ENCODE data around the gene TAX1BP3. TPM values are rescaled to one million over a fixed set of nuclear protein-coding genes. Genes with fewer than 3 reads are reported as not detected.
A peak's percentile ranks its signal among the peaks of the same experiment; 100 is the strongest.

The TAX1BP3 gene
- total and polyA plus RNA-seq, 3 experiments from 2014 or later = 23.4 to 38.9 (median 26.0) TPM

DNA sequence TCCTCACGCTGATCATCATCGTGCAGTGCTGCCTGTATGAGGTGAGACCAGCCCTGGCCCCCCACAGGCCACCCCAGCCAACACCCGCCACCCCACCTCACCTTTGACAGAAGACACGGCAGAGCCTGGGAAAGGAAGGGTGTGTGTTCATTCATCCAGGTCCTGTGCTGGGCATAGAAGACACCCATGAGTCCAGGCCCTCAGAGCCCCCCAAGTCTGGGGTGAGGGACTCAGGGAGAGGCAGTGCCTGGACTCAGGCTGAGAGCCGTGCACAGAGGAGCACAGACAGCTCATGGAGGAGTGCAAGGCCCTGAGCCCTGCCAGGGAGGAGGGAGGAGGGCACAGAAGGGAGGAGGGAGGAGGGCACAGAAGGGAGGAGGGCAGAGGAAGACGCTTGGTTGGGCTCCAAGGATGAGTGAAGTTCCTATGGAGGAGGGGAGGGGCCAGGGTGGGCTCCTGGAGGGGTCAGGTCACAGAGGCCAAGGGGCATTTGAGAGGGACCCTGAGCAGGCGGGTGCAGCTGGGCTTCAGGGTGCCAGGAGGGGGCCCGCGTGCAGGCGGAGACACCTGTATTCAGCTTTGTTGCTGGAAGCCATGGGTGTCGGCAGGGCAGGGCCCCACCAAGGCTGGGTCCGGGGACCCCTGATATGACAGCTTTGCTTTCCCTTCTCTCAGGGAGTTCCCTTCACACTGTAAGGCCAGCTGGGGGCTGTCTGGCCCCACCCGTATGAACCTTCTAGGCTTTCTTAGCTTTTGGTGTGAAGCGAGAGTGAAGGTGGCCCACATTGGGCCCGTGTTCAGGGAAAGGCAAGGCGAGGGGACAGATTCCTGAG, 11.4 kb downstream of the TAX1BP3 start:
- H3K27me3 ChIP-seq (ENCODE audit: insufficient read depth, low read length, poor library complexity, severe bottlenecking) = no peaks in the 10 kb centered on the region
- H3K27ac ChIP-seq (ENCODE audit: low read depth, low read length) = no peak overlapping the region
- DNase-seq = no peak
- Mint-ChIP-seq H3K27ac (peak overlapping the region in 1 of 8 donors; percentile 43), H3K9me3 (no peaks in the 10 kb centered on the region), H3K4me3 (peak overlapping the region in 1 of 7 donors; percentile 70), H3K36me3 (peaks cover 0 to 3% (median 0%) of the 10 kb centered on the region in 3 donors), H3K27me3 (no peaks in the 10 kb centered on the region), H3K4me1 (no peaks in the 10 kb centered on the region)
- ChIA-PET CTCF (no interaction called here), POLR2A (no interaction called here)
- no peak overlapping the region for H3K4me3 ChIP-seq (ENCODE audit: low read length)
- H3K36me3 ChIP-seq (ENCODE audit: insufficient read depth, low read length) = no peaks in the 10 kb centered on the region
- no peaks in the 10 kb centered on the region for H3K9me3 ChIP-seq (ENCODE audit: low read length)
- no peaks in the 10 kb centered on the region for H3K4me1 ChIP-seq (ENCODE audit: insufficient read depth, low read length)

DNA sequence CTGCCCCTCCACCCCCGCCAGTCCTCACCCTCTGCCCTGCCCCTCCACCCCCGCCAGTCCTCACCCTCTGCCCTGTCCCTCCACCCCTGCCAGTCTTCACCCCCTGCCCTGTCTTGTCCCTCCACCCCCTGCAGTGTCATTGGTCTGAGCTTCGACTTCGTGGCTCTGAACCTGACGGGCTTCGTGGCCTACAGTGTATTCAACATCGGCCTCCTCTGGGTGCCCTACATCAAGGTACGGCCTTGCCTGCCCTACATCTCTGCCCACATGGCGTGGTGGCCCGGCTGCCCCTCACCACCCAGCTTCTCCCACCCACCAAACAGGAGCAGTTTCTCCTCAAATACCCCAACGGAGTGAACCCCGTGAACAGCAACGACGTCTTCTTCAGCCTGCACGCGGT, 12.0 kb downstream of the TAX1BP3 start:
- Mint-ChIP-seq H3K36me3 (peaks cover 0 to 3% (median 0%) of the 10 kb centered on the region in 3 donors), H3K4me3 (peak overlapping the region in 1 of 7 donors; percentile 70), H3K27me3 (no peaks in the 10 kb centered on the region), H3K27ac (no peak overlapping the region), H3K9me3 (no peaks in the 10 kb centered on the region), H3K4me1 (no peaks in the 10 kb centered on the region)
- Histone ChIP-seq H3K9me3 (ENCODE audit: low read length) (no peaks in the 10 kb centered on the region), H3K36me3 (ENCODE audit: insufficient read depth, low read length) (no peaks in the 10 kb centered on the region), H3K4me3 (ENCODE audit: low read length) (no peak overlapping the region), H3K27ac (ENCODE audit: low read depth, low read length) (no peak overlapping the region), H3K4me1 (ENCODE audit: insufficient read depth, low read length) (no peaks in the 10 kb centered on the region), H3K27me3 (ENCODE audit: insufficient read depth, low read length, poor library complexity, severe bottlenecking) (no peaks in the 10 kb centered on the region)
- POLR2A ChIA-PET = no interaction called here
- CTCF ChIA-PET = no interaction called here
- DNase-seq = no peak

DNA sequence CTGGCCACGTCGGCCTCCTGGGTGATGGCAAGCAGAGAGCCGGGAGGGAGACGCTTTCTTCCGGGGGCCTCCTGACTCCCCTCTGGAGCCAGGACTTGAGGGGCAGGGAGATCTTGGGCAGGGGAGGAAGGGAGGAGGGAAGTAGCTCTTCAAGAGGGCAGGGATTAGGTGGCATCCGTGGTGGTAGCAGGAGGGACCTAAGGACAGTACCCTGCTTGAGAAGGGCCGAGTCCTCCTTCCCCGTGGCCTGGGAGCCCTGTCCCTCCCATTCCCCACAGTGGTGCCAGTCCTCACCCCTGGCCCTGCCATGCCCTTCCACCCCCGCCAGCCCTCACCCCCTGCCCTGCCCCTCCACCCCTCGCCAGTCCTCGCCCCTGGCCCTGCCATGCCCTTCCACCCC, 12.6 kb downstream of the TAX1BP3 start:
- no peaks in the 10 kb centered on the region for H3K9me3 ChIP-seq (ENCODE audit: low read length)
- H3K36me3 ChIP-seq (ENCODE audit: insufficient read depth, low read length) = no peaks in the 10 kb centered on the region
- no peak overlapping the region for H3K27ac ChIP-seq (ENCODE audit: low read depth, low read length)
- Mint-ChIP-seq H3K9me3 (no peaks in the 10 kb centered on the region), H3K36me3 (peaks cover 0 to 3% (median 0%) of the 10 kb centered on the region in 3 donors), H3K4me3 (no peak overlapping the region), H3K4me1 (no peaks in the 10 kb centered on the region), H3K27me3 (no peaks in the 10 kb centered on the region), H3K27ac (no peak overlapping the region)
- H3K4me1 ChIP-seq (ENCODE audit: insufficient read depth, low read length) = no peaks in the 10 kb centered on the region
- ChIA-PET CTCF (no interaction called here), POLR2A (no interaction called here)
- no peaks in the 10 kb centered on the region for H3K27me3 ChIP-seq (ENCODE audit: insufficient read depth, low read length, poor library complexity, severe bottlenecking)
- no peak for DNase-seq
- no peak overlapping the region for H3K4me3 ChIP-seq (ENCODE audit: low read length)

DNA sequence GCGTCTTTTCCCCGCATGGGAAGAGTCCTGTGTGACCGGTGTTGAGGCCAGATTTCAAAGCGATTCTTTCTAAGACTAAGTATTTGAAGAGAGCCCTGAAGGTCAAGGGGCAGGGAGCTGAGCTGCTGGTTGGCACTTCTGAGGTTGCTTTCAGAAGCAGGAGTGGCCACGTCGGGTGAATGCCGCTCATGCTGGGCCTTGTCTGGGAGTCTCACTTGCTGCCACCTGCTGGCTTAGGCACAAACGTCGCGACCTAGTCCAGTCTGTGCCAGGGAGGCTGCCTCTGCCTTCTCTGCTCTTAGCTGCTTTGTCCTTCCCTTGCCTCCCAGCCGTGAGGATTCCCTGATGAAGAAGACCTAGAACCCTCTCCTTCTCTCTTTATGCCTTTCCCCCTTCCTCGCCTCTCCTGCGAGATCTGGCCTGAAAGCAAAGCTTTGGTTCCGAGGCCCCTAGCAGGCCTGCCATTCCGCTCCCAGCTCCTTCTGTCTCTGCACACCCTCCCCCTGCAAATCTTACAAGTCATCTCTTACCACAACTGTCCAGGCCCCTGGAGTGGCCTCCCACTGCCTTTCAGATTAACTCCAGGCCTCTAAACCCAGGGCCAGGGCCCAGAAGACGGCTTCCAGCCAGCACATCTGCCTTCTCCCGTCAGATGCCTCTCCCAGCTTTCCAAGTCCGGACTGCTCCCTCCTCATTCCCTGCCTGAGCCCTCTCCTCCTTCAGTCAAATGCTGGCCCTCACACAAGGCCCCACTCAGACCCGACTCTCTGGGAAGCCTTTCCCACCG, 20.4 kb downstream of the TAX1BP3 start:
- Mint-ChIP-seq H3K4me1 (no peaks in the 10 kb centered on the region), H3K27ac (peak overlapping the region in 1 of 8 donors; percentile 35), H3K4me3 (no peak overlapping the region), H3K9me3 (no peaks in the 10 kb centered on the region), H3K27me3 (peaks cover 0 to 2% of the 10 kb centered on the region in 2 donors), H3K36me3 (peaks cover 0 to 22% (median 3%) of the 10 kb centered on the region in 3 donors)
- DNase-seq = no peak
- no peaks in the 10 kb centered on the region for H3K36me3 ChIP-seq (ENCODE audit: insufficient read depth, low read length)
- POLR2A ChIA-PET = interaction anchor here (1.1 kb wide), 1 partner anchor 11 kb away, joined by 4 read pairs; the partner anchor contains the start of genes CTNS and SHPK
- H3K9me3 ChIP-seq (ENCODE audit: low read length) = no peaks in the 10 kb centered on the region
- CTCF ChIA-PET = interaction anchor here (1.5 kb wide), 1 partner anchor 12 kb away, joined by 3 read pairs; the partner anchor contains the start of gene SHPK
- H3K27me3 ChIP-seq (ENCODE audit: insufficient read depth, low read length, poor library complexity, severe bottlenecking) = no peaks in the 10 kb centered on the region
- H3K4me1 ChIP-seq (ENCODE audit: insufficient read depth, low read length) = no peaks in the 10 kb centered on the region
- no peak overlapping the region for H3K4me3 ChIP-seq (ENCODE audit: low read length)
- H3K27ac ChIP-seq (ENCODE audit: low read depth, low read length) = no peak overlapping the region

DNA sequence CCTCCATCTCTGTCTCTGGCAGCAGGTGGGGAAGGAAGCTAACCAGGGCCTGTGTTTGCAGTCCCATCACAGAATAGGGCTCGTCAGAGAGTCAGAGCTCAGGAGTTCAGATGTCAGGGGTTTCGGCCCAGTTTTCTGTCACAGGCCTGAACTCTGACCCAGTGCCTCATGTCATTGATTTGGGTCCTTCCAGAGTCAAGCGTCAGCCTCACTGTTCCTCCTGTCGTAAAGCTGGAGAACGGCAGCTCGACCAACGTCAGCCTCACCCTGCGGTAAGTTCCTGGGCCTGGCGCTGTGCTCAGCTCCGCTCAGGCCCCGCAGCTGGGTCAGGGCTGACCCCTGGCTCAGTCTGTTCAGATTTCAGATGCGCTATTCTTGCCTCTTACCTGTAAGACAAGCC, 21.1 kb downstream of the TAX1BP3 start:
- no peaks in the 10 kb centered on the region for H3K4me1 Mint-ChIP-seq
- ChIA-PET POLR2A (interaction anchor here (1.1 kb wide), 1 partner anchor 11 kb away, joined by 4 read pairs; the partner anchor contains the start of genes CTNS and SHPK), CTCF (no interaction called here)
- no peaks in the 10 kb centered on the region for H3K36me3 ChIP-seq (ENCODE audit: insufficient read depth, low read length)
- no peak overlapping the region for H3K4me3 ChIP-seq (ENCODE audit: low read length)
- H3K27me3 ChIP-seq (ENCODE audit: insufficient read depth, low read length, poor library complexity, severe bottlenecking) = no peaks in the 10 kb centered on the region
- H3K36me3 Mint-ChIP-seq = peaks cover 0 to 24% (median 3%) of the 10 kb centered on the region in 3 donors
- H3K27ac ChIP-seq (ENCODE audit: low read depth, low read length) = no peak overlapping the region
- no peak overlapping the region for H3K27ac Mint-ChIP-seq
- no peak for DNase-seq
- H3K9me3 ChIP-seq (ENCODE audit: low read length) = no peaks in the 10 kb centered on the region
- H3K9me3 Mint-ChIP-seq = no peaks in the 10 kb centered on the region
- no peaks in the 10 kb centered on the region for H3K4me1 ChIP-seq (ENCODE audit: insufficient read depth, low read length)
- H3K4me3 Mint-ChIP-seq = peak overlapping the region in 1 of 7 donors; percentile 48
- peaks cover 0 to 2% of the 10 kb centered on the region in 2 donors for H3K27me3 Mint-ChIP-seq

DNA sequence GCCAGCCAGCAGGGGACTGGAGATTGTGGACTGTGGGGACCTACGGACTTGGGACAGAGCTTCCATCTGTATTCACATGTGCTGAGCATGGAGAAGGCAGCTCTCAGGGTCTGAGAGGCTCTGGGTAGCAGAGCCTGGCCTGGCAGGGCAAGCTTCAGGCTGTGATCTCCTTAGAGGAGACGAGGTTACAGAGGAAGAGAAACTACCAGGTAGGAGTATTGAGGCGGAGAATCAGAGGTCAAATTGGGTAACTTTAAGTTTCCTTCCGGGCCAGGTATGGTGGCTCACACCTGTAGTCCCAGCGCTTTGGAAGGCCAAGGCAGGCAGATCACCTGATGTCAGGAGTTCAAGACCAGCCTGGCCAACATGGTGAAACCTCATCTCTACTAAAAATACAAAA, 23.1 kb downstream of the TAX1BP3 start:
- H3K4me1 Mint-ChIP-seq = peaks cover 0 to under 1% (median 0%) of the 10 kb centered on the region in 3 donors
- H3K4me3 ChIP-seq (ENCODE audit: low read length) = no peak overlapping the region
- no peak for DNase-seq
- H3K36me3 Mint-ChIP-seq = peaks cover 0 to 24% (median 3%) of the 10 kb centered on the region in 3 donors
- H3K4me3 Mint-ChIP-seq = no peak overlapping the region
- no peaks in the 10 kb centered on the region for H3K27me3 ChIP-seq (ENCODE audit: insufficient read depth, low read length, poor library complexity, severe bottlenecking)
- peak overlapping the region in 1 of 8 donors; percentile 43 for H3K27ac Mint-ChIP-seq
- CTCF ChIA-PET = interaction anchor here (1.0 kb wide), 1 partner anchor 13 kb away, joined by 3 read pairs; no protein-coding TSS in a partner anchor
- H3K4me1 ChIP-seq (ENCODE audit: insufficient read depth, low read length) = no peaks in the 10 kb centered on the region
- H3K9me3 Mint-ChIP-seq = no peaks in the 10 kb centered on the region
- peaks cover 0 to 2% of the 10 kb centered on the region in 2 donors for H3K27me3 Mint-ChIP-seq
- H3K36me3 ChIP-seq (ENCODE audit: insufficient read depth, low read length) = no peaks in the 10 kb centered on the region
- H3K27ac ChIP-seq (ENCODE audit: low read depth, low read length) = no peak overlapping the region
- H3K9me3 ChIP-seq (ENCODE audit: low read length) = no peaks in the 10 kb centered on the region
- POLR2A ChIA-PET = no interaction called here

DNA sequence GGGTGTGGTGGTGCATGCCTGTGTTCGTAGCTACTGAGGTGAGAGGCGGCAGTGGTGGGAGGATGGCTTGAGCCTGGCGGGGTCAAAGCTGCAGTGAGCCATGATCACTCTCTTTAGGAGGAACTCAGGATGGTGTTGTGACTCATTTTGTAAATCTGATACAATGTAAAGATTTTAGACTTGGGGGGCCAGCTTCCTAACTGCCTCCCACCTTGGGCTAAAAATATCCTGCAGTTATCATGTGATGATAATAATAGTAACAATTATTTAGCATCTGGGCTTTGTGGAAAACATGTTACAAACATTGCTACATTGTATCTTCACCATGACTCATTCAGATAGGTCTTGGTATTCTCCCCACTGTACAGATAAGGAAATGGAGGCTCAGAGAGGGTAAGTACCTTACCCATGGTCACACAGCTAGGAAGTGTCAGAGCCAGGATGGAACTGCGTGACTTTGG, 24.5 kb downstream of the TAX1BP3 start:
- CTCF ChIA-PET = no interaction called here
- peak overlapping the region in 1 of 8 donors; percentile 57 for H3K27ac Mint-ChIP-seq
- H3K4me1 Mint-ChIP-seq = peaks cover 0 to 6% (median 0%) of the 10 kb centered on the region in 3 donors
- H3K4me3 Mint-ChIP-seq = no peak overlapping the region
- H3K27ac ChIP-seq (ENCODE audit: low read depth, low read length) = no peak overlapping the region
- peaks cover 0 to 2% of the 10 kb centered on the region in 2 donors for H3K27me3 Mint-ChIP-seq
- H3K27me3 ChIP-seq (ENCODE audit: insufficient read depth, low read length, poor library complexity, severe bottlenecking) = no peaks in the 10 kb centered on the region
- no peaks in the 10 kb centered on the region for H3K9me3 Mint-ChIP-seq
- no peak overlapping the region for H3K4me3 ChIP-seq (ENCODE audit: low read length)
- no peaks in the 10 kb centered on the region for H3K36me3 ChIP-seq (ENCODE audit: insufficient read depth, low read length)
- DNase-seq = no peak
- POLR2A ChIA-PET = no interaction called here
- no peaks in the 10 kb centered on the region for H3K9me3 ChIP-seq (ENCODE audit: low read length)
- H3K4me1 ChIP-seq (ENCODE audit: insufficient read depth, low read length) = no peaks in the 10 kb centered on the region
- peaks cover 0 to 24% (median 2%) of the 10 kb centered on the region in 3 donors for H3K36me3 Mint-ChIP-seq
